DMS53 (cell line): ENCODE results near the gene VPS41.
"Not testable (repeated sequence)": the region's sequence is repeated elsewhere in the genome, so short reads cannot be mapped to it uniquely, and the experiment has no call there.

Experiments
- DNase-seq: peaks from one replicate; lab custom pipeline; 2025; lab: John Stamatoyannopoulos, UW

The VPS41 gene

DNA sequence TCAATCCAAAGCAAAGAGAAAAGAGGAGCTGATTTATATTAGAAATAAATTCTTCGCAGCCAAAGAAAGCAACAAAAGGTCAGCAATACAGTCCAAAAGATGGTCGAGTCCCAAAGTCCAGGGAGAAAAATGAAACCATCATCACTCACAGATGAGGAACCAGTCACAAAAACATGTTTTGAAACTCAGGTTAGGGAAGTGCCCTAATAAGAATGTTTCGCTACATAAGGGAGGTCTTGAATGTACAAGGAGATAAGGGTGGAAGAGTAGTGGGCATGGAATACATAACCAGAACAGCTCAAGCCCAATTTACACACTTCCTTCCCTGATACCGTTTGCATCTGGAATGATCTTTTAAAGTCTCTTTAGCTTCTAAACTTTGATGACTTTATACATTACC is 53.6 kb downstream of the VPS41 start:
- DNase-seq, result no peak

DNA sequence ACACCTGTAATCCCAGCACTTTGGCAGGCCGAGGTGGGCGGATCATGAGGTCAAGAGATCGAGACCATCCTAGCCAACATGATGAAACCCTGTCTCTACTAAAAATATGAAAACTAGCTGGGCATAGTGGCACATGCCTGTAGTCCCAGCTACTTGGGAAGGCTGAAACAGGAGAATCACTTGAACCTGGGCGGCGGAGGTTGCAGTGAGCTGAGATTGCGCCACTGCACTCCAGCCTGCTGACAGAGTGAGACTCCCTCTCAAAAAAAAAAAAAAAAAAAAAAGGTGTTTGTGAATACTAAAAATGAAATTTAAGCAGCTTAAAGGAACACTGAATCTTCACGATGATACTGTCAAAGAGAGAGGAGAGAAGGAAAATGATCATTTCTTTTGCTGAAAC is 54.0 kb downstream of the VPS41 start:
- DNase-seq, result not testable (repeated sequence)

DNA sequence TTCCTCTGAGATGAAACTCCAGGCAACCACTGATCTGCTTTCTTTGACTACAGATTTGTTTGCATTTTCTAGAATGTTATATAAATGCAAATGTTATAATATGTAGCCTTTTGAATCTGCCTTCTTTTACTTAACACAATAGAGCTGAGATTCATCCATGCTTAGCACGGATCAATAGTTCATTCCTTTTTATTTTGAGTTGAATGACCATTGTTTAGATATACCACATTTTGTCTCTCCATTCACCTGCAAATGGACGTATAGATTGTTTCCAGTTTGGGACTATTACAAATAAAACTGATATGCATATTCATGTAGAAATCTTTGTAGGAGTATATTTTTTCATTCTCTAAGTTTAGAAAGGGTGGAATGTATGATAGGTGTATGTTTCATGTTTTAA is 57.7 kb downstream of the VPS41 start:
- no peak for DNase-seq

DNA sequence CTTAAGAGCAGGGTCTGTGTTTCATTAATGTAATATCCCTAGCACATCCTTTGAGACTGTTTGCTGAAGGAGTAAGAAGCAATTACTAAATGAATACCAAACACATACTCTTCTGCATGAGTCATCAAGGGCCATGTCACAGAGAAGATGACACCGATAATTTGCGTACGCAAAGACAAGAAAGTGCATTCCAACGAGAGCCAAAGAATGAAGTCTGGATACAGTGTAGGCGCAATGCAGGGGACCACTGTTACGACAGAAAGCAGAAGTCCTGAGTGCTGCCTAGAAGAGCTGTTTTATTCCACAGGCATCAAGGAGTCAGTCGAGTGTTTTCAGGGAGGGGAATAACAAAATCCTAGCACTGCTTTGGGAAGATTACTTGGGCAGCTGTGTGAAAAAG is 62.7 kb downstream of the VPS41 start:
- DNase-seq, result no peak

DNA sequence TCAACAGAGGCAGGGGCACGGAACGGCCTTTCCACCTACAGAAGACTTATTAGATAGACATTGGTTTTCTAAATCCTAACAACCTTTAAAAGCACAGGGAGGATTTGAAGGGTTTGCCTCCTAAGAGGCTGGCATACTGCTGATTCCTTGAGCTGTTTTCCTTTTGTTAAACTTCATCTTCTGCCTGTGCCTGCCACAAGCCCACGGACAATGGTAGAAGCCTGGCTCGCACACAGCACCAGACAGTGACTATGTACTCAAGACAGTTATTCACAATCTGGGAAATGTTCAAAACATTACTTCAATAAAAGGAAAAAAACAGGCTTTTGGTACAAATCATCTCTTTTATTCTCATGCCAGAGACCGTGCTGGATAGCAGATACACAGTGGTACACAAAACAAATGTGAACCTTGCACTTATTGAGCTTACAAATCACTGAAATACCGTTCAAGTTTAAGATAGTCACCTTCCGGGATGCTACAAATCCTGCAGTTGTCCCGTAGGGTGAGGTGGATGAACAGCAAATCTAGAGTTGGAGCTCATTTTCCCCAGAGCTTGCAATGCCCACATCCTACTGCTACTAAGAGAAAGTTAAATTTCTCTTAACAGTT is 63.9 kb downstream of the VPS41 start:
- DNase-seq, result no peak

DNA sequence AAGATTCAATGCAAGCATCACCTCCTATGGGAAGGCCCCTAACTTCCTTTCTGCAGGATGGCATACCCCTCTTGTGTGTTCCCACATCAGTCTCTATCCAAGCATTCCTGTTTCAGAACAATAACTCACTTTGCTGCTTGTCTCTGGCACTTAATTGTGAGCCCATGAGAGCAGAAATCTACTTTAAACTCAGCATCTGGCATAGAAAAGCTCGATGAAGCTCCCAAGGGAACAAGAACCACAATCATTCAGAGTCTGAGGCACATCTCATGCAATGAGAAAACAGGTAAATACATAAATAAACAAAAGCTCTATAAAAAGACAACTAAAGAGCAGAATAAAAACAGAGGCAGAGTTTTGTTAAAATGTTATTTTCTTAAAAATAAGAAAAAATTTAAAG is 66.2 kb downstream of the VPS41 start:
- DNase-seq, result no peak

DNA sequence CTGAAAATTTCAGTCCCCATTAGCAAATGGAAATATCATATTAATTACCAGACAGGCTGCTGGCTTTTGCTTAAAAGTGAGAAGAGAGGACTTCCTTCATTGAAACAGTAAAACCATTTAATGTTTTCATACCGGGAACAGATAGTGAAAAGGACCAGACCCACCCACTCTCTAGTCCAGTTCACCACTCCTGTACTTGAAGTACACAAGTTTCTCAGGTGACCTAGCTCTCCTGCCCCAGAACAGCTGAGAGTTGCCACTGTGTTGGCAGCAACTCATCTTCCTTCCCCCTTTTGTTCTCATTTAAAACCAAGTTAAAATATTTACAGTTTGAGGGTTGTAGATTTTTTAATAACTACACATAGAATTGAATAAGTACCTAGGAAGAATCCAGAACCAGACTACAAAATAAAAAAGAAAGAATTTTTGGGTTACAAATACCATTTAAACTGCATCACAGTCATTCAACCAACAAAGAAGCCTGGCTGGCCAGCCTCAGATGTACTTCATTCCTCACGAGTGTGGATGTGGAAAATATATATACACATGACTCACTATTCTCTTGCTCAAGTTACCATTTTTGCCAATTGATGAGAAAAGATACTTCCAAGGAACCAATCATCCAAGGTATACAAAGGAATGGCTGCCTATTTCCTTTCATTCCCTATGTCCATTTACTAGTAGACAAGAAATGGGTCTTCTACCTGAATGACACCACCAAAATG is 68.1 kb downstream of the VPS41 start:
- no peak for DNase-seq

DNA sequence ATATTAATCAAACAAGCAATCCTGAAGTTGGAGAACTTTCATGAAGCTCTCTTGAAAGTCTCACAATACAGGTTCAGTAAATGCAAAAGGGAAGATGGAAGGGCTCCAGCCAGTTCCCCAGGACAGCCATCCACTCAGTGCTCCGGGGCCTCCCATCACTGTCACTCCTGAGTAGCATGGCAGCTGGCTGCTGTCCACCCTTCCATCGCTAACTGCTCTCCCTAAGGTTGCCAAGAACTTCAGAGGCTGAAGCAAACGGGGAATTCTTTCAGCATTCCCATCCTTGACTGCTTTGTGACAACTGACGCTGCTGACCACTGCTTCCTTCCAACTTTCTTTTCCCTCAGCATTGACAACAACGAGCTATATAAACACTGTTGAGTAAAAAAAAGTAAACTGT is 69.1 kb downstream of the VPS41 start:
- no peak for DNase-seq

DNA sequence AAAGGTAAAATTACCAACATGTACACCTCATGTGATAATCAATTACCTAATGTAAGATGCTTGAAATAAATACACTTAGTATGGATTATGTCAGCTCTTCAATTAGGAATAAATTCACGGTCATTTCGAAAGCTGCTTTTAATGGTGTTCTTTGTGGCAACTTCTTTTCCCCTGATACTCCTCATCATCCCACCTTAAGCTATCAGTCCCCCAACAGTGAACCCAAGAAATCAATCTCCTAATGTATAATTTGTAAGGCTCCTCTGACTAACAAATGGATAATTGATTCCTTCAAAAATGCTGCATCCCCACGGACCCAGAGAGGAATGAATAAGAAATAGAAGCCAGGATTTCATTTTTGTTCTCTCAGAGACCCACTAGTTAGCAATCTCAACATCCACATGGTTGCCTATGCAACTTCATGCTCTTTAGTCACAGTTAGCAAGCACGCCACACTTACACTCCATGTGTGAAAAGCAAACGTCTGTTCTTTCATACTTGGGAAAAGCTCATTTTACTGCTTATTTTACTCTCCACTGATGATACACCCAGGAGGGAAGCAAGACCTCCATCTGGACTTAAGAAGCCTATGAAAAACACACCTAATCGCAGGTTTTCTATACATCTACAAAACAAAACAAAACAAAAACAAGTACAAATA is 70.1 kb downstream of the VPS41 start:
- DNase-seq, result no peak

DNA sequence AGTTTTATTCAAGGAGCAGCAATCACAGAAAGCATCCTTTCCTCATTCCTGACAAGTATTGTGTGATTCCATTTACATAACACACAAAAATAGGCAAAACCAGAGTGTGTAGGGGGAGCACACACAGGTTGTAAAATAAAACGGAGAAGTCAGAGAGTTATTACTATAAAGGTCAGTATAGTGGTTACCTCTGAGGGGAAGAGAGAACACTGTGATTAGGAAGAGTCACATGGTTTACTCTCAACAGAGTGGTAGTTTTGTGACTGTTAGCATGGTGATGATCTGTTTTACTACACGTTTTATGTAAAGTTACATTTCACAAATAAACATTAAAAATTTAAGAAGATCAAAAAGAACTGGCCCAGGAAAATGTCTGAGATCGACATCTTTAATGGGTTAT is 74.6 kb downstream of the VPS41 start:
- DNase-seq, result no peak

DNA sequence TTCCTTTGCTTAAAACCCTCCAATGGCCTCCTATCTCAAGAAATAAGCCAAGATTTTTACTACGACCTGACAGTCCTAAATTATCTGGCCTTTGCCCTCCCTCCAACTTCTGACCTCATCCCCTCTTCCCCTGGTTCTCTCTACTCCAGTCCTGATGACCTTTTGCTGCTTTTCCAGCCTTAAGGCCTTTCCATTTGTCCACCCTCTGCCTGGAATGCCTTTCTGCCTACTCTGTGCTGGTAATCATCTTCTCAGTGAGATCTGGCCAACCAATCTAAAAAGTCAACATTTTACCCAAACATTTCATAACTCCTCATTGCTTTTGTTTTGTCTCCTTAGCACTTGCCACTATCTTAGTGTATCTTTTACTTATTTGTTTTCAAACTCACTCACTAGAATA is 75.7 kb downstream of the VPS41 start:
- DNase-seq, result no peak

DNA sequence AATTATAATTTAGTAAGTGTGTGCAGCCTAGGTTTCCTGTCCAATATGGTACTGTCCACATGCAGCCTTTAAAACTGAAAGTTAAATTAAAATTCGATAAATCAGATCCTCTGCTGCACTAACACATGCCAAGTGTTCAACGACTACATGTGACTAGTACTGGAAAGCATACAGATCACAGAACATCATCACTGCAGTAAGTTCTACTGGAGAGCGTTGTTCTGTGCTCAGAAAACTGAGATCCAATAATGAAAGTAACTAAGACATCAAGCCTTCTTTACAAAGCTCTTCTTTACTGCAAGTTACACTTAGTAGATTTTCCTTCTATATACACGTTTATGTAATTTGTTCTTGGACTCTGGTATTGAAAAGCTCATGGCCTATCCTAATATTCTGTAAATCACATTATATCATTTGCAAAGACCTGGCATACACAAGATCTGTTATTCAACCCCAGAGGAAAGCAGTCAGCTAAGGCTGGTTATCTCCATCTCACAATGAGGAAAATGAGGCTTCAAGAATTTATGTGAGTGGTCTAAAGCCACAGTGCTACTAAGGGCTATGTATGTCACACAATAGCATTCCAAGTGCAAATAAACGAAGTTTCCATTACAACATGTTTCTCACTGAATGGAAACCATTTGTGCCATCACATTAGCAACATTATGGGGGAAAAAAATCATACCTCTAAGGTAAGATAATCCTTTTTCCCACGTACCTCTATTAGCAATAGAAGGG is 77.6 kb downstream of the VPS41 start:
- no peak for DNase-seq

DNA sequence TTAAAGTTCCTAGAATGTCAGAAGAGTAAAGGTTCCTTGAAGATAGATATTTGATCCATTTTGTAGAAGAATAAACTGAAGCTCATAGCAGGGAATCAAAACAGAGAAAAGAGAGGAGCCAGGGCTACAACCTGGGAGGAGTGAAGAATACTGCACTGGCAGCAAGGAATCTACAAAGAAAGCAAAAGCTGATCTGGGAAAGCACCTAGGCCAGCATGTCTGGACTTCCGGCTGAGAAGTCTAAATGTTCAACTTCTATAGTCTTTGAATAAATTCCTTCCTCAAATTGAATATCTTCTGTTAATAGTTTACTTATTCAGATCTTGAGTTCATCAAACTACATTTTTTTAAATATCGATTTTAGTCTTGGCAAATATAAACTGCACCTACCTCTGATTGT is 78.2 kb downstream of the VPS41 start:
- DNase-seq, result no peak

DNA sequence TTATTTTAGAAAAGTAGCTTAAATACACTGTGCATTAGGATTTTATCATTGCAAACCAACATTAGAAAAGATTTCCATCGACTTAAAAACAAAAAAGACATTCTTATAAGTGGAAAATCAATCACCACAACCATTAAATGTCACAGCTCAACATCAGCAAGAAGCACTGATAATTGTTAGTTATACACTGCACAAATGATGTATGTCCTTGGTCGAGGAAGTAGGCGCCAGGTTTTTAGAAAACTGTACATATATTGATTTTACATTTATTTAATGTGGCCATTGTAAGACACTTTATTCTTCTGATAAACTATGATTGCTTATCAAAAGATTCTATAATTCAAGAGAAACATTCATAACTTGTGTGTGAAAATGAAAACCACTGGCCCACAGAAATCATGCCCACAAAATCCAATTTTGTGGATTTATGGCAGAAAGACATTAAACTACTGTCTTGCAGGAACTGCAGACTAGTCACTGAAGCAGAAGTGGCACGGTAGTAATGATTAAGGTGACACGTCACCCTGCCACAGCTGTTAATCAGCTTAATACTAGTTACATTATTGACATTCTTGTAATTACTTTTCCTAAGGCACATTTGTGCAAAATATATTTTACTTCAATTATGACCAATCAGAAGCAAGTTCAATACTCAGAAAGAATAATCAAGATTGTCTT is 79.4 kb downstream of the VPS41 start:
- no peak for DNase-seq

DNA sequence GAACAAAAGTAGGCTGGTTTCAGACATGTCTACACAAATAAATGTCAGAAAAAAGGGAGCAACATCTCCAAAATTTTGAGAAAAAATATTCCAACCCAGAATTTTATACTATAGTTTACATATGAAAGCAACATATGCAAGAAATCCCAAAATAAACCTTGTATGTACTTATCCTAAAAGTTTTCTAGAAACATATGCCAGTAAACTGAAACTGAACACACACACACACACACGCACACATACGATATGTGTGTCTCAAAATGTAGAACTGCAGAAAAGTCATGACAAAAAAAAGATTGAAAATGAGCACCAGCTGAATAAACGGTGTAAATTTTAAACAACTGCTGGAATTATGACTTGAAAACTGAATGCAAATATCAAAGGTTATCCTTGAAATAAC is 81.0 kb downstream of the VPS41 start:
- DNase-seq, result no peak

DNA sequence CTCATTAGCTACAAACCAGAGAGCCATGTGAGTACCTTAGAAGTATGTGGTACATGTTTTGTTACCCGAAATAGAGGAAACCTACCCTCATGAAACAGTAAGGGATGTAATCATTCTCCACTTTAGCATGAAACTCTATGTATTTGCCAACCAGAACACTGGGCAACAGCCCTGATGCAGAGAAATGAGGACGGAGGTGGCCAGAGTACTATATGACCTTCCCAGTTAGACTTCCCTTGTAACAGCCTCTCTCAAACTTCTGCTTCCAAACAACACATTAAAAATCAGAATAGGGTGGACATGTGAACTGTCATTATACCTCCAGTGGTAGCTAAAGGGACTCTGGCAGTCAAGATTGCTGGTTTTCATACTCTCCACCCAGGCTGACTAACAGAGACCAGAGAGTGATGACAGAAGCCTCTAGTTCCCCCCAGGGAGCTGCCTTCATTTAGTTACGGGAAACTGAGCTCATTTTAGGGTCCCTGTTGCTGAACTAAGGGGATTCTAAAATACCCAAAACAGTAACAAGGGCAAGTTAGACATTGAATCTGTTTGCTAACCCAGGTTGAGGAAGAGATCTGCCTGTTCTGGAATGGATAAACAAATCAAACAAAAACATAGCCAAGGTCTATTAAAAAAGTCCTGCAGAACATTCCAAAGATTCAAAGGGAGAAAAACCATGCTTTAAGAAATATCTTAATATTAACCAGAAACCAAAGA is 83.1 kb downstream of the VPS41 start:
- DNase-seq, result no peak

DNA sequence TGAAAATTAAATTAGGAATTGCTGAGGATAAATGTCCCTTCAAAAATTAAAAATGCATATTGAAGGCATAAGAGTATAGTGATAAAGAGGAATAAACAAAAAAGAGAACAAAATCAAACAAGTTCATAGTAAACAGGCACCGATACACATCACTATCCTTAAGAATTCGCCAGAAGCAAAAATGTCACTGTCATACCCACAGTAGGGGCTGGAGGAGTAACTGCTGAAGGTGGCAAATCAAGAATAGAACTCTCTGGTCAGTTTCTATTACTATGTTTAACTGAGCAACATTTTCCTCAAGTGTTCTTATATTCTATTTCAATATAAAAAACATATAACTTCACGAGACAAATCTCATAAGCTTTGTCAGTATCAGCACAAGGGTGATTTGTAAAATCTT is 84.0 kb downstream of the VPS41 start:
- DNase-seq, result no peak

DNA sequence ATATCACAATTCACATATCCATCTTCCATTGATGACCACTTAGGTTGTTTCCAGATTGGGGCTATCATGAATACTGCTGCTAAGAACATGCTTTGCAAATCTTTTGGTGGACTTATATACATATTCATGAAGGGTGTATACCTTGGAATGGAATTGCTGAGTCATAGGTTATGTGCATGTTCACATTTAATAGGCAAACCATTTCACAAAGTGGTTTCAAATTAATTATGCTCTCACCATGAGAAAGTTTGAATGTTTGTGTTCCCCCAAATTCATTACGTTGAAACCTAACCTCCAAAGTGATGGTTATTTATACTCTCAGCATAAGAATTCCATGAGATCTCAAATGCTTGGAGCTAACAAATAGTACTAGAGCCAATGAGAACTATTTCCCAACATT is 86.4 kb downstream of the VPS41 start:
- no peak for DNase-seq

DNA sequence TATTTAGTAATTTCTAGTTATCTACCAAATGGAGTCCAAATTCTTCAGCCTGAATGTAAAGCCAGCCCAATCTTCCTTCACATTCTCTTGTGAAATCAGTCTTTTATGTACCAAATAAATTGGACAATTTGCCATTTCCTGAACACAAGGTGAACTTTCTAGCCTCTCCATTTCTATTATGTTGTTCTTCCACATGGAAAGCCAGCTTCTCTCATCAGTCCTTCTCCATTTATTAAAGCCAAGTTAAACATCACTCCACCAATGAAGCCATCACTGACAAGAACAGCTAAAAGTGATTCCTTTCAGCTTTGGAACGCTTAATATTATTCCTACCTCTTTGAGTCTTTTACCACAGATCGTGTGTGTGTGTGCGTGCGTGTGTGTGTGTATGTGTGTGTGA is 88.4 kb downstream of the VPS41 start:
- no peak for DNase-seq

DNA sequence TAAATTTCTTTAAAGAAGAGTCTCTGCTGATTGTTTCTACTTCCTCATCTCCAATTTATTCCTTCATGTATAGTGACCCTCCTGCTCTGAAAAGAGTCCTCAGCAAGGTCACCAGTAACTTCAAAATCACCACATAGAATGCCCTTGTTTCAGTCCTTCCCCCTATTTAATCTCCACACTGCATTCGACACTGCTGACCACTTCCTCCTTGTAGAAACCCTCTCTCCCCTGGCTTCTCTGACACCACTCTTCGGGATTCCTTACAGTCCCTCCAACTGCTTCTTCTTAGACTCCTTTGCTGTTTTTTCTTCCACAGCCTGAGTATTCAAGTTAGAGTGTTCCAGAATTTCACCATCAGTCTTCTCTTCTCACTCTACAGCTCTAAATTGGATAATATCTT is 89.5 kb downstream of the VPS41 start:
- DNase-seq, result no peak

DNA sequence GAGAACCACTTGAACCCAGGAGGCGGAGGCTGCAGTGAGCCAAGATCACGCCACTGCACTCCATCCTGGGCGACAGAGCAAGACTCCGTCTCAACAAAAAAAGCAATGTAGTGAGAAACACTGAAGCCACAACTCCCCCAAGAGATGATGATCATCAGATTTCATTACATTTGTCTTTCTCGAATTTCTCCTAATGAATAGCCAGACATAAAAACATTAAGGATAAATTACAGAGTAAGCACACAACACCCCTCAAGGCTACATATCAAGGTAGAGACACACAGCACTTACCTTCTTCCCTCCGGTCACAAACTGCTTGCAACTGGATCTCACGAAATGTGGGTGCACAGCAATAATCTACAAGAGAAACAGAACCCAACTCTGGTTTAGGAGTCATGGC is 91.5 kb downstream of the VPS41 start:
- DNase-seq, result no peak

DNA sequence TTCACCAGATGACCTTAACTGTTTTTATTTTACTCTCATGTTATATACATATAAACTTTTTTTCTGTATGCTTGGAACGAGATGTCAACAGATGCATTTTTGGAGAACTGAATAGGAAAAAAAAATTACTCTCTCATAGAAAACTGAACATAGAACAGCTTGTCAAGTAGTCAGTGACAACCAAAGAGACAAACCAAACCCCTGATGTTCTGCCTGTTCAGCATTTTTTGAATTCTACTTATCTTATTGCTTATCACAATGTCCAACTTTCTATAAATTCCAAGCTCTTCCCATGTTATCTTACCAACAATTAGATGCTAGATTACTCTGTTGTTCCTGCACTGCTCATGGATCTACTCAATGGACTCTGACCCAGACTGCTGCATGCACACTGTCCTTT is 95.2 kb downstream of the VPS41 start:
- DNase-seq, result no peak
